ENCODE data around the gene SLC5A9. TPM values are rescaled to one million over a fixed set of nuclear protein-coding genes. Genes with fewer than 3 reads are reported as not detected.

SLC5A9 gene
- total RNA-seq, 1 experiment from 2014 or later, result not detected

Other genes starting within 250 kb of the SLC5A9 start
- 0.26 and 2.0 TPM in 2 replicates for gene TRABD2B, start 225.3 kb upstream of the SLC5A9 start, total RNA-seq (2014; rRNA removed; shearing (Covaris generic))
- 0.55 and 1.2 TPM in 2 replicates for gene SPATA6, start 249.5 kb downstream of the SLC5A9 start, total RNA-seq (2014; rRNA removed; shearing (Covaris generic))